GM10847 (cell line): ENCODE results near the gene CARD8.

Experiments
- POLR2A ChIP-seq: IDR thresholded peaks from 2 replicates; pipeline ENCODE4 v1.6.1; 2011; ENCODE audit not compliant: insufficient read length; ENCODE audit errors: extremely low read depth

The CARD8 gene

DNA sequence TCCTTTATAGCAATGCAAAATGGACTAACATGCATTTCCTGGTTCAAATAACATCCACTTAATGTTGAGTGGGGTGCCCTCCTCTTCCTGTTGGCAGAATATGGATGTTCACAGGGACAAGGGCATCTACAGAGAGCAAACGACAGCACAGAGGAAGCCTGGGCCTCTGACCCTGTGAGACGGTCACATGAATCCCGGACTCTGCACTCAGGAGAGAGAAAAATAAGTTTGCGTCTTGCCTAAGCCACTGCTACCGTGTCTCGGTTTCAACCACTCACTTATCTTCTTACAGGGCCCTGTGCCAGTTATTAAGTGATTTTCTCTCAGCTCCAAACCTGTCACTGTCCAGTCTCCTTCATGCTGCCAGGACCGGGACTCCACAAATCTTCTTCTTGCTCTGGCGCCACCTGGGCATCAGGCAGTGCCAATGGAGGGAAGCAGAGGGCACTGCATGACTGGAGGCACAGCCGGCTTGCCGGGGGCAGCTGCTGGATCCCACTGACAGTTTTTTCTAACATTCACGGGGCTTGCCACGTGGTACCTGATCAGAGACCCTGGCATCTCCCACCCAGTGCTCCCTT is 97.4 kb downstream of the CARD8 start:
- no peak for TF ChIP-seq POLR2A
